DOHH2 (cell line): ENCODE measurements around the gene UACA.

Experiments
- H3F3A ChIP-seq: fragments of 200-600 bp; sonication (generic), shearing (Covaris generic); 2 replicates; pipeline ENCODE4 v1.6.0; 2016; ENCODE audit warnings: antibody characterized with exemption, mild to moderate bottlenecking; ENCODE audit not compliant: control insufficient read depth, insufficient read depth
- H3K27ac ChIP-seq: fragments of 200-600 bp; sonication (generic); 2 replicates; pipeline ENCODE4 v1.5.1; 2014; ENCODE audit warnings: low read depth, mild to moderate bottlenecking, low read length, moderate library complexity
- H3K27me3 ChIP-seq: fragments of 200-600 bp; sonication (generic); 2 replicates; pipeline ENCODE4 v1.6.1; 2014; ENCODE audit warnings: mild to moderate bottlenecking, low read length, mixed read lengths; ENCODE audit not compliant: control insufficient read depth
- H3K36me3 ChIP-seq: fragments of 200-600 bp; sonication (generic); 2 replicates; pipeline ENCODE4 v1.6.1; 2014; ENCODE audit warnings: mild to moderate bottlenecking, low read length, moderate library complexity, mixed read lengths; ENCODE audit not compliant: control insufficient read depth
- H3K4me1 ChIP-seq: fragments of 200-600 bp; sonication (generic); 2 replicates; pipeline ENCODE4 v1.6.1; 2014; ENCODE audit warnings: mild to moderate bottlenecking, low read length, mixed read lengths; ENCODE audit not compliant: control insufficient read depth
- H3K4me2 ChIP-seq: fragments of 200-600 bp; sonication (generic); 2 replicates; pipeline ENCODE4 v1.6.0; 2014; ENCODE audit warnings: mild to moderate bottlenecking, low read length, moderate library complexity
- H3K4me3 ChIP-seq: fragments of 200-600 bp; sonication (generic); 2 replicates; pipeline ENCODE4 v1.5.1; 2014; ENCODE audit warnings: mild to moderate bottlenecking, low read length, mixed read lengths
- H3K79me2 ChIP-seq: fragments of 200-600 bp; sonication (generic); 2 replicates; pipeline ENCODE4 v1.6.1; 2014; ENCODE audit warnings: mild to moderate bottlenecking, low read length, mixed read lengths; ENCODE audit not compliant: control insufficient read depth
- H3K9me2 ChIP-seq: fragments of 200-600 bp; sonication (generic); replicated peaks from 2 replicates; pipeline ENCODE4 v1.6.1; 2014; ENCODE audit warnings: mild to moderate bottlenecking, low read length, mixed read lengths; ENCODE audit not compliant: control insufficient read depth
- H3K9me3 ChIP-seq: fragments of 200-600 bp; sonication (generic); 2 replicates; pipeline ENCODE4 v1.6.1; 2014; ENCODE audit warnings: antibody characterized with exemption, low read length, mixed read lengths; ENCODE audit not compliant: control insufficient read depth, insufficient read depth
- H4K20me1 ChIP-seq: fragments of 200-600 bp; sonication (generic); 2 replicates; pipeline ENCODE4 v1.6.0; 2014; ENCODE audit warnings: low read depth, mild to moderate bottlenecking, antibody characterized with exemption, low read length, moderate library complexity; ENCODE audit not compliant: control insufficient read depth, insufficient read depth
- CTCF ChIP-seq: fragments of 200-600 bp; sonication (generic); IDR thresholded peaks from one replicate; pipeline ENCODE4 v1.5.1; 2014; ENCODE audit warnings: antibody characterized with exemption, mild to moderate bottlenecking, low read depth, low read length; ENCODE audit not compliant: poor library complexity, severe bottlenecking
- EZH2phosphoT487 ChIP-seq: fragments of 200-600 bp; sonication (generic); IDR thresholded peaks from 2 replicates; pipeline ENCODE4 v1.6.1; 2017; ENCODE audit warnings: borderline replicate concordance, mild to moderate bottlenecking, antibody characterized with exemption, low read length, moderate library complexity, mixed read lengths

Gene UACA

GRCh38 chr15:70613271-70613670, 150.1 kb downstream of the UACA start:
- no peak overlapping the region for H3K4me2 ChIP-seq
- H3K36me3 ChIP-seq: no peaks in the 10 kb centered on the region
- H3F3A ChIP-seq: no peaks in the 10 kb centered on the region
- no peaks in the 10 kb centered on the region for H3K9me2 ChIP-seq
- no peaks in the 10 kb centered on the region for H3K27me3 ChIP-seq
- no peak overlapping the region for H3K4me3 ChIP-seq
- H4K20me1 ChIP-seq: no peaks in the 10 kb centered on the region
- H3K27ac ChIP-seq: no peak overlapping the region
- no peaks in the 10 kb centered on the region for H3K4me1 ChIP-seq
- H3K9me3 ChIP-seq: no peaks in the 10 kb centered on the region
- no peaks in the 10 kb centered on the region for H3K79me2 ChIP-seq
- no peak for TF ChIP-seq EZH2phosphoT487
- no peak for TF ChIP-seq CTCF

- Histone ChIP-seq H3K4me1 (no peaks in the 10 kb centered on the region), H3K9me3 (no peaks in the 10 kb centered on the region), H3K9me2 (no peaks in the 10 kb centered on the region), H3K27ac (no peak overlapping the region), H4K20me1 (no peaks in the 10 kb centered on the region), H3K79me2 (no peaks in the 10 kb centered on the region), H3K4me2 (no peak overlapping the region), H3F3A (no peaks in the 10 kb centered on the region), H3K4me3 (no peak overlapping the region), H3K36me3 (no peaks in the 10 kb centered on the region), H3K27me3 (no peaks in the 10 kb centered on the region)
- TF ChIP-seq EZH2phosphoT487 (no peak), CTCF (no peak)
Measured at GRCh38 chr15:70611286-70611685, 152.1 kb downstream of the UACA start.

GRCh38 chr15:70610541-70610940, 152.8 kb downstream of the UACA start:
- no peak for TF ChIP-seq CTCF
- TF ChIP-seq EZH2phosphoT487: no peak
- Histone ChIP-seq H3K9me3 (no peaks in the 10 kb centered on the region), H3F3A (no peaks in the 10 kb centered on the region), H3K9me2 (no peaks in the 10 kb centered on the region), H3K4me3 (no peak overlapping the region), H3K4me2 (no peak overlapping the region), H4K20me1 (no peaks in the 10 kb centered on the region), H3K36me3 (no peaks in the 10 kb centered on the region), H3K27ac (no peak overlapping the region), H3K79me2 (no peaks in the 10 kb centered on the region), H3K4me1 (no peaks in the 10 kb centered on the region), H3K27me3 (no peaks in the 10 kb centered on the region)

- Histone ChIP-seq H3K79me2 (no peaks in the 10 kb centered on the region), H3F3A (no peaks in the 10 kb centered on the region), H3K27ac (no peak overlapping the region), H3K27me3 (no peaks in the 10 kb centered on the region), H4K20me1 (no peaks in the 10 kb centered on the region), H3K9me3 (no peaks in the 10 kb centered on the region), H3K4me1 (no peaks in the 10 kb centered on the region), H3K4me3 (no peak overlapping the region), H3K4me2 (no peak overlapping the region), H3K9me2 (no peaks in the 10 kb centered on the region), H3K36me3 (no peaks in the 10 kb centered on the region)
- no peak for TF ChIP-seq EZH2phosphoT487
- TF ChIP-seq CTCF: no peak
Measured at GRCh38 chr15:70609889-70610288, 153.5 kb downstream of the UACA start.
